GM18861 (cell line): ENCODE measurements around the gene SLC1A7.

Experiments
- ATAC-seq: cut with Tn5 transposase; IDR thresholded peaks from one replicate; pipeline ENCODE4 v1.9.1; 2021; ENCODE audit not compliant: unreplicated experiment

The SLC1A7 gene

DNA sequence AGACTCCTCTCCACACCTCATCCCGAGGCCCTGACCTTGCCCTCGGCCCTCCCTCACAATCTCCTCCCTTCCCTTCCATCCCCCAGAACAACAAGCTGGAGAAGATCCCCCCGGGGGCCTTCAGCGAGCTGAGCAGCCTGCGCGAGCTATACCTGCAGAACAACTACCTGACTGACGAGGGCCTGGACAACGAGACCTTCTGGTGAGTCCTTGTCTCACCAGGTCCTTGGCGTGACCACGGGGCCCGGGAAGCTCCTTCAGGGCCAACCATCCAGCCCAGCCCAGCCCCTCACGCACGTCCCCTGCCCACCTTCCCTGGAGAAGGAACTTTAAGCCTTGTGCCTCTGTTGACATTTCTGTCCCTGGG is 64.9 kb downstream of the SLC1A7 start:
- no peak for ATAC-seq

DNA sequence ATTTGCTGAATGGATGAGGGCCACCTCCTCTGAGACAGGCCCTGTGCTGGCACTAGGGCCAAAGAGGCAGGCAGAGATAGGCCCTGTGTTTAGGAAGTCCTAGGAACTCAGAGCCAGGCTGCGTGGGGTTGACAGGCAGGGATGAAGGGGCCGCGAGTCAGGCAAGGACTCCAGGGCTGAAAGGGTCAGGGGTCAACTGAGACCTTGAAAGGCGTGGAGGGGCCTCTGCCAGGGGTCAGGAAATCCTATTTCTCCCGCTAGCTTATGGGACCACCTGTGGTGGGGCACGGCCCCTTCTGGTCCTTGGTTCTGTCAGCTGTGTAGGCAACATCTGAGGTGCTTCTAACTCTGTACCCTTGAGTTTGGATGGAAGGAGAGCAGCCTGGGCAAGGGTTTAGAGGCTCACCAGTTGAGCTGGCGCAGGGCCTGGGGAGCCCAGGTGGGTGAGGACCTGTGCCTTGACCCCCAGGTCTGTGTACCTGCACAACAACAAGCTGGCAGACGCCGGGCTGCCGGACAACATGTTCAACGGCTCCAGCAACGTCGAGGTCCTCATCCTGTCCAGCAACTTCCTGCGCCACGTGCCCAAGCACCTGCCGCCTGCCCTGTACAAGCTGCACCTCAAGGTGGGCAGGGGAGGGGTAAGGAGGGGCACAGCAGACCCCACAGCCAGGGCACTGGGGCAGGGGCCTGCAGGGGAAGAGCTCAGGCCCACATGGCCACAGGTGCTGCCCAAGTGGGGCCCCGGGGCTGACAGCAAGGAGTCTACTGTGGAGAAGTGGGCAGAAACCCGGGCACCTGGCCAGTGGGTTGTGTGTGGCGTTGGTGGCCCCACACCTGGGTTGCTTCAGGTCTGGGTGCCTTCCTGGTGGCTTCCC is 65.5 kb downstream of the SLC1A7 start:
- ATAC-seq = no peak

- ATAC-seq = no peak
These were observed 66.3 kb downstream of the SLC1A7 start for GRCh38 chr1:53076165-53076564.

DNA sequence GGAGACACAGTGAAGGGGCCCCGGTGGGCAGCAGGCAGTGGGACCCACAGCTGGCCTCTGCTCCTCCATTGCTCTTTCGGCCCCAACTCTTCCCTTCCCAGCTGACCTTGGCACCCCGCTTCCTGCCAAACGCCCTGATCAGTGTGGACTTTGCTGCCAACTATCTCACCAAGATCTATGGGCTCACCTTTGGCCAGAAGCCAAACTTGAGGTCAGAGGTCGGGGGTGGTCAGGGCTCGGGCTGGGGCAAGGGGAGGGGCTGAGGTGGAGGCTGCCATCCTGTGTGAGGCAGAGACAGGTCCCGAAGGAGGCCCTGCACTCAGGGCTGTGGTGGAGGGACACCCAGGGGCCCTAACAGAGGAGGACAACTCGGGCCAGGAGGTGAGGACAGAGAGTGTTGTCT is 66.7 kb downstream of the SLC1A7 start:
- no peak for ATAC-seq

DNA sequence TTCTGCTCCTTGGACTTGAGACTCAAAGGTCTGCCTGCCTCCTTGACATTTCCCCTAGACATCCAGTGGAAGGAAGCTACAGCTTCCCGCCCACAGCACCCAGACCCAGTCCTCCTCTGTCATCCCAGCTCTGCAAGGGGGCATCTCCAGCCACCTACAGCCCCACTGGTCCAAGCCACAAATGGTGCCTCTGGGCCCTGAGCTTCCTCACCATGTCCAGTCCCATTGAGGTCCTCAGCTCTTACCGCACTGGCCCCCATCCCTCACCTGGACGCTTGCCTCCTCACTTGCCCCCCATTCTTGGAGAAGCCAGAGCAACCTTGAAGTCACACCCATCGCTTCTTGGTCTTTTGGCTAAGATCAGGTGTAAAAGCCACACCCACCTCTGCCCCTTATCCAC is 67.2 kb downstream of the SLC1A7 start:
- ATAC-seq = no peak

GRCh38 chr1:53074313-53075154 is 67.9 kb downstream of the SLC1A7 start:
- no peak for ATAC-seq

DNA sequence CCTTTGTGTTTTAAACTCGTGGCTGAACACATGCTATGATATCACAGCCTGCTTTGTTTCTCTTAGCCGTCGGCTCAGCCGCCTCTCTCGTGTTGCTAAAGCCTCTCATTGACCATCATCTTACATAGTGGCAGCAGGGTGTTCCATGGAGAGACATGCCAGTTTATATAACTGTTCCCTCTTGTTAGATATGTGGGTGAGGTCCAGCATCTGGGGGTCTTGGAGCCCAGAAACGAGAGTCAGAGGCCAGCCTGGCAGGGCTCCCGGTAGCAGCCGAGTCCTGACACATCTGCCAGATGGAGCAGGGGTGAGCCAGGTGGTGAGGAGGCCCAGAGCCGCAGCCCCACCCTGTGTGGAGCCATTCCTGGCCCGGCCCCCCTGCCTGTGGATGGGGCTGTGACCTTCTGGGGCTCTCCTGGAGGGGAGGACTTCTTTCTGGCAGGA is 68.5 kb downstream of the SLC1A7 start:
- no peak for ATAC-seq

DNA sequence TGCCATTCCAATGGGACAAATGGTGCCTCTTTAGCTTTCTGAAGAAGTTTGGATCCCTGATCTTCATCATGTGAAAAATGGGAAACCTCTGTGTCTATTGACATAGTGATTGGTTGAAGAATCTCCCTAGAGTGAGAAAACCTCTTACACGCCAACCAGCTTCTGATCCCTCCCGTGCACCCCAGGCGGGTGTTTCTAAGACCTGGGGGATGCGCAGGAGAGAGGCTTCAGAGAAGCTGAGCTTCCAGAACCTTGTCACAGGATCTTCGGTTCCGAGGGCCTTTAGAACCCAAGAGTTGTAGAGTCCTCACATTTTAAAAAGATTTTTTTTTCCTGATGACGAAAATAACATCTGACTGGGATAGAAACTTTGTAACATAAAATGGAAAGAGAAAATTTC is 69.2 kb downstream of the SLC1A7 start:
- no peak for ATAC-seq

GRCh38 chr1:53071915-53072314 is 70.5 kb downstream of the SLC1A7 start:
- ATAC-seq = no peak

GRCh38 chr1:53071167-53071865 is 71.1 kb downstream of the SLC1A7 start:
- no peak for ATAC-seq

GRCh38 chr1:53070621-53071020 is 71.8 kb downstream of the SLC1A7 start:
- ATAC-seq = no peak

DNA sequence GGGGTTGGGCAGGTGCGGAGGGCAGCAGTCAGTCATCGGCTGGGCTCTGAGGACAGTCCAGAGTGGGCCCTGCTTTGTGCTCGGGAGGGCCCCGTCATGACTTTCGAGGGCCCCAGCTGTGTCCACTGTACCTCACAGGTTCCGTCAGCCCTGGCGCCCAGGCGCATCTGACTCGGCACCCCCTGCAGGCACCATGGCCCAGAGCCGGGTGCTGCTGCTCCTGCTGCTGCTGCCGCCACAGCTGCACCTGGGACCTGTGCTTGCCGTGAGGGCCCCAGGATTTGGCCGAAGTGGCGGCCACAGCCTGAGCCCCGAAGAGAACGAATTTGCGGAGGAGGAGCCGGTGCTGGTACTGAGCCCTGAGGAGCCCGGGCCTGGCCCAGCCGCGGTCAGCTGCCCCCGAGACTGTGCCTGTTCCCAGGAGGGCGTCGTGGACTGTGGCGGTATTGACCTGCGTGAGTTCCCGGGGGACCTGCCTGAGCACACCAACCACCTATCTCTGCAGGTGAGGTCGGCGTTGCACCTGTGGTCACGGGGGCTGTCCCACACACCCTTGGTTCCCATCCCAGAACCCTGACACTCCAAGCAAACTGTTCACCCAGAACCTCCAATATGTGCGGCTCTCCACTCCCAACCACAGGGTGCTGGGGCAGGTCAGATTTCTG is 72.6 kb downstream of the SLC1A7 start:
- ATAC-seq = no peak

DNA sequence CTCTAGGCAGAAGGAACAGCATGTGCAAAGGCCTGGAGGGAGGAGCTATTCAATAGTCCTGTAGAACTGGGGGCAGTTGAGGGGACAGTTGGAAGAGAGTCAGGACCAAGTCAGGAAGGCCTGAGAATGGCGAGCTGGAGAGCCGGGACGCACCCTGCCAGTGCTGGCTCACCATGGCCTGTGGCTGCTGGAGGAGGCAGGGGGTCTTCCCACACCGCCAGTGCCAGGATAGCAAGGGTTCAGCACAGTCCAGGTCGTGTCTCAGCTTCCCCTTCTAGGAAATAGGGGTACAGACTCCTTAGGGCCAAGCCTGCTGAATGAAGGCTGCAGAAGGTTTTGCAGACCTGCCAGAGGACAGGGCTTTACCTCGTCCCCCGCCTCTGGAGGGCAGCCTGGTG is 73.2 kb downstream of the SLC1A7 start:
- no peak for ATAC-seq

- no peak for ATAC-seq
These were observed 73.9 kb downstream of the SLC1A7 start for GRCh38 chr1:53068314-53069099.

GRCh38 chr1:53067886-53068285 is 74.6 kb downstream of the SLC1A7 start:
- no peak for ATAC-seq

DNA sequence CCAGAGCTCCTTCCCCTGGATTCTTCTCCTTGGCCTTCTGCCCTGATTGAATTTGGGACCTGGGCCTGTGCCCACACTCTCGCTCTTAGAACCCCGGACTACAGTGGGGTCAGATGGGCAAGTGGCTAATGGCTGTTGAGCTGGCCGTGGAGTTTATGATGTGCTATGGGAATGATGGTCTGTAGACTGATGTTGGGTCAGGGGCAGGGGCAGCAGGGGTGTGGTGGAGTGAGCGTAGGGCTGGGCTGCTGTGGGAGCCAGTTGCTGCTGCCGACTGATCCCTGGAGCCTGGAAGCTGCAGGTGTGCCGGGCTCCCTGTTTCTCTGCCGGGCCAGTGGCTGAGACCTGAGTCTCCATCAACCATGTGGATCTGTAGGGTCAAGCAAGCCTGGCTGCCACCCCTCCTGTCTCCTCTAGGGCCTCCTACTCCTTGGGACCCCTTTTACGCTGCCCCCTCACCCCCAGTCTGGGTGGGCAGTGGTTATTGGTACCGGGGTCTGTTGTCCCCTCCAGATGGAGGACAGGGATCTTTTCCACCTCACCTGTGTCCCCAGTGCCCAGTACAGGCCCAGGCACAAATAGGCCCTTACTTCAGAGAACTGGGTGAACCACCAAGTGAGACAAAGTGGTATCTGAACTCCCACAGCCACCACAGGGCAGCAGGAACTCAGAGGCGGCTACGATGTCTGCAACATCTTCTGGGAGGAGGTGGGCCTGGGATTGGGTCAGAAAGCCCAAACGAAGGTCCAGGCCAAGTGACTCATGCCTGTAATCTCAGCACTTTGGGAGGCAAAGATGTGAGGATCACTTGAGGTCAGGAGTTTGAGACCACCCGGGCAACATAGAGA is 75.3 kb downstream of the SLC1A7 start:
- ATAC-seq = no peak

DNA sequence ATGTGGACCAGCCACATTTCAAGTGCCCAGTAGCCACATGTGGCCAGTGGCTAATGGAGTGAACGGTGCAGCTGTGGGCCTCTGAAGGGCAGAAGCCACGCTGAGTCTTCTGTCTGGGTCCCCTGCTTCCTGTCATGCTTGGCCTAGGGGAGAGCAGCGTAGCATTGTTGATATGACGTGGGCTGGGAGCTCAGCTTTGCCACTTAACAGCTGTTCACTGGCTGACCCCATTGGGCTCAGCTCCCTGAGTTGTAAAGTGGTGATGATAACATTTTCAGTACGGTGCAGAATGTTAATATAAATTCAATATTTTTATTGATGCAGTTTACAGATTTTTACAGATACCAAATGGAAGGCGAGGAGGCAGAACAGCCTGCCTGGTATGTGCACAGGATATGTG is 76.0 kb downstream of the SLC1A7 start:
- ATAC-seq = no peak

GRCh38 chr1:53065391-53065790 is 77.0 kb downstream of the SLC1A7 start:
- ATAC-seq = no peak
